GM19467 (cell line): Measurements from ENCODE around the gene SIGLEC6.
"Not testable (repeated sequence)": the region's sequence is repeated elsewhere in the genome, so short reads cannot be mapped to it uniquely, and the experiment has no call there.

Experiments used
- ATAC-seq: cut with Tn5 transposase; IDR thresholded peaks from one replicate; pipeline ENCODE4 v1.9.1; 2021; ENCODE audit warnings: mild to moderate bottlenecking, moderate library complexity; ENCODE audit not compliant: unreplicated experiment

The SIGLEC6 gene

DNA sequence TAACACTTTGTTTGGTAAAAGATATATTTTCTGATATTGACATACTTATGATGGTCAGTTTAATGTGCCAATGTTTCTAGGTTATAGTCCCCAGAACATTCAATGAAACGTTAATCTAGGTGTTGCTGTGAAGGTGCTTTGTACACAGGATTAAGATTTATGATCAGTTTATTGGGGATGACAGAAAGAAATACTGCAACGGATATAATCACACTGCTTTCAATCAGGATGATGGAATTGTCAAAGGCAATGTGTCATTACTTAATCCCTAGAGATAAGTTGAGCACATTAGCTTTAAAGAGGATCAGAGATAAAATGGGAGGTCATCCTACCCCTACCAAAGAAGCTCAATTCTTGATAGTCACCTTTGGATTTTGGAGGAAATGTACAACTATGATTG lies 17.5 kb downstream of the SIGLEC6 start:
- ATAC-seq: no peak

DNA sequence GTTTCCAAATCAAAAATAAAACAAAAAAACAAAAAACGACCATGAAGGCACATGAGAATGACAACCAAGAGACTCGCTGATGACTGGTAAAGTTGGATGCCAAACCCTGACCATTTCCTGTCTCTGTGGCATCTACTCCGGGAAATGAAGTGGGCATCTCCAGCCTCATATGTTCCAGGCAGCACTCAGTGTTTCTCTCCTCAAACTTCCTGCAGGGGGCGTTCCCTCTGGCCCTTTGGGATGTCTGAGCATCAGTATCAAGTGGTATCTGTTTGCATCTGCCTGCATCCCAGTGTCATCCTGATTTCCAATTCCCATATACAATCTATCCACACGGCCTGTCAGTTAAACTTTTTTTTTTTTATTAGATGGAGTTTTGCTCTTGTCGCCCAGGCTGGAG lies 20.1 kb downstream of the SIGLEC6 start:
- no peak for ATAC-seq

GRCh38 chr19:51509823-51510660 lies 21.4 kb downstream of the SIGLEC6 start:
- no peak for ATAC-seq

DNA sequence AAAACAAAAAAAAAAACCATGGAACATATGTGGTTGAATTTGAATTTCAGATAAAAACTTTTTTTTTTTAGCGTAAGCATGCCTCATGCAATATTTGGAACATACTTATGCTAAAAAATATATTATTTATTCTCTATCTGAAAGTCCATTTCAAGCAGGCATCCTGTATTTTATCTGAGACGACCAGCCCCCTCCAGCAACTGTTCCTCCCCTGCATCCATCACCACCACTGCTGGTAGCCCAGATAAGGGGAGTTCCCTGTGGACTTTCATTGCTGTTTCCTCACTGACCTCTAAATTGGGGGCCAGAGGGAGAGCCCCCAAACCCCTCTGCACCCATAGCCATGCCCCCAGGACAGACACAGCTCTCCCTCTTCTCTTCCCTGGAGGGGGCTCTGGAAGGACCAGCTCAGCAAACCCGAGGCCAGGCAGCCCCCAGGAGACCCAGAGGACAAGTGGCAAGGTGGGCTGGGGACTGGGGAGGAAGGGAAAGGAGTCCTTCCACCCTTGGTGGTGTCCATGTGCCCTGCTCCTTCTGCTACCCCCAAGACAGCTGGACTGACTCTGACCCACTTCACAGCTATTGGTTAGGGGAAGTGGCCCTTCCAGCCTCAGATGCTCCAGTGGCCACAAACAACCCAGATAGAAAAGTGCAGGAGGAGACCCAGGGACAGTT lies 23.3 kb downstream of the SIGLEC6 start:
- ATAC-seq: no peak

DNA sequence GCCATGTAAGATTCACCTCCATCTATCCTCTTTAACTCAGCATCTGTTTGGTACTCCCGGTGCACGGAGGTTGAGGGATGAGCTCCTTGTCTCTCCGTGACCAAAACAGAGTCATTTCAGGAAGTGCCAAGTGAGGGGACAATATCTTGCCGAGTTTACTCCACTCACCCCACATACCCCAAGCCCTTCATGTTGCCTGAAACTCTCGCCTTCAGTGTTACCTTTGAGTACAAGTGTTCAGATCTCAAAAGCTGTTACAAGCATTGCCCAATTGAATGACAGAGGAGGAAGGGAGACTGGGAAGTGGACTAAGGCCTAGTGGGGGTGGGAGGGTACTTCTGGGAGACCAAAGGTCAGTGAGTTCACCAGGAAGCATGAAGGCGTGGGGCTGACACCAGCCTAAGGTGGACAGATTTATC lies 23.8 kb downstream of the SIGLEC6 start:
- ATAC-seq: no peak

- ATAC-seq: no peak
Observed at GRCh38 chr19:51507192-51507591, 24.3 kb downstream of the SIGLEC6 start.

GRCh38 chr19:51505904-51506303 lies 25.6 kb downstream of the SIGLEC6 start:
- ATAC-seq: no peak

DNA sequence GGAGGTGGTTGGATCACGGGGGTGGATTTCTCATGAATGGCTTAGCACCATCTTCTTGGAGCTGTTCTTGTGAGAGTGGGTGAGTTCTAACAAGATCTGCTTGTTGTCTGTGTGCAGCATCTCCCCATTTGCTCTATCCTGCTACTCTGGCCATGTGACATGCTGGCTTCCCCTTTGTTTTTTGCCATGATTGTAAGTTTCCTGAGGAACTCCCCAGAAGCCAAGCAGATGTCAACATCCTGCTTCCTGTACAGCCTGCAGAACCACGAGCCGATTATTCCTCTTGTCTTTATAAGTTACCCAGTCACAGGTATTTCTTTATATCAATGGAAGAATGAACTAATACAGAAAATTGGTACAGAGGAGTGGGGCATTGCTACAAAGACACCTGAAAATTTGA lies 27.6 kb downstream of the SIGLEC6 start:
- ATAC-seq: no peak

GRCh38 chr19:51503286-51503817 lies 28.1 kb downstream of the SIGLEC6 start:
- no peak for ATAC-seq

- no peak for ATAC-seq
Observed at GRCh38 chr19:51501594-51502263, 29.7 kb downstream of the SIGLEC6 start, which contains the start of gene SIGLEC12. Gene SIGLEC12, minus strand, starts transcription at chr19:51501800. Its CDS starts 67 bp downstream, at chr19:51501733.

- ATAC-seq: not testable (repeated sequence)
Observed at GRCh38 chr19:51500931-51501330, 30.5 kb downstream of the SIGLEC6 start.

DNA sequence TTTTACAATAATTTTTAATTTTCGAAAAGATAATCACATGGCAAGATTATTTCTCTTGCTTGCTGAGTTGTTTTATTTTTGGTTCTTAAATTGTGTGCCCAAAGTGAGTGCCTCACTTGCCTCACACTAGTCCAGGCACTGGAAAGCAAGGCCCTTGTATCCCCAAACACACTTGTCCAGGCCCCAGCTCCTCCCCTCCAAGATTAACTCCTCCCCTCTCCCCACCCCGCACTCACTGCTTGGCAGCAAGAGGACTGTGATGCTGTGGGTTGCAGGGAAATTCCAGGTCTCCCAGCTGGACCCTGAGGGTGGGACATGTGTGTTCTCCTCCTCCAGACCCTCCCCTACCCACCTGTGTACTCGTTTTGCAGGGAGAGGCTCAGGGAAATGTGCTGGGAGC lies 33.8 kb downstream of the SIGLEC6 start:
- ATAC-seq: no peak

- ATAC-seq: no peak
Observed at GRCh38 chr19:51493776-51494175, 37.7 kb downstream of the SIGLEC6 start.

DNA sequence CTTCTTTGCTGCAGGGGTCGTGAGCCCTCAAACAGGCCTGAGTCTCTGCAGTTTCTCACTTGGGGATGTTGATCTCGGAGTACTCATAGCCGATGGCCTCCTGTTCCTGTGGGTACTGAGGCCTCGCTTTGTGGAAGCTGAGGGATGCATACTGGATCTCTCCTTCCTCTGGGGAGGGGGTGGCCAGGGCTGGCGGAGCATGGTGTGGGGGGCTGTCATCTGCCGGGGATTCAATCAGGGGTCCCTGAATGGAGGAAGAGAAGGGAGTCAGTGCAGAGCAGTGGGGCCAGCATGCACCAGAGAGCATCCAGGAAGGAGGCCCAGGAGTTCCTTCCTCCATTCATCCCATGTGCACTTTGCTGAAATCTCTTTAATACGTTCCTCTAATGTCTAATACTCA lies 39.9 kb downstream of the SIGLEC6 start:
- no peak for ATAC-seq

- no peak for ATAC-seq
Observed at GRCh38 chr19:51490676-51491075, 40.8 kb downstream of the SIGLEC6 start.

DNA sequence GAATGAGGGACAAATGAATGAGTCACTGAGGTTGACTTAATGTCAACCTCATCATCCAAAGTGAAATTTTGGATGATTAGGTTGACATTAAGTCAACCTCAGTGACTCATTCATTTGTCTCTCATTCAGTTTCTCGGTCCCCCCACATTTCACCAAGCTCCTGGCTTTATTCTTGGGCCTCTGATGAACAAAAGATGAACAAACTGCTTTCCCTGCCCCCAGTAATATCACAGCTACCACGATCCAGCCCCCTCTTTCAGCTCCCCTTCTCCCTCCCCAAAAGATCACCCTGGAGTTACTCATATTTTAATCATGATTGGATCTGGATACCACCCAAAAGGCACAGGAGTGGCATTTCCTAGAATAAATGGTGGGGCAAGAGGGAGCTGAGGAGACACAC lies 42.4 kb downstream of the SIGLEC6 start:
- ATAC-seq: no peak

- ATAC-seq: no peak
Observed at GRCh38 chr19:51488491-51488890, 43.0 kb downstream of the SIGLEC6 start.

- no peak for ATAC-seq
Observed at GRCh38 chr19:51485960-51486660, 45.4 kb downstream of the SIGLEC6 start.

DNA sequence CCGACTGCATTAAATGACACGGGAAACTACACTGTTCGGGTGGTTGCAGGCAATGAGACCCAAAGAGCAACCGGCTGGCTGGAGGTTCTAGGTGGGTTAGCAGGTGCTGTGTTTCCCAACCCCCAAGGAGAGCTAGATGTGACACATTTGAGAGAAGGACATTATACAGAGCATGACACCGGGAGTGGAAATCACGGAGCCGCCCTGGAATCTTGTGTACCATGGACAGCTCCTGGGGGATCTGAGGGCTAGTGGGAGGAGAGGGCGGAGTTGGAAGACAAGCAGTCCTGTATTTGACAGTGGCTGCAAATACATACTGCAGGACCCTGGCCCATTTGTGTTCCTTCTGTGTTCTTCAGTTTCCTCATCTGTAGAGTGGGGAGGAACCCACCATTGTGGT lies 50.9 kb downstream of the SIGLEC6 start:
- no peak for ATAC-seq

- ATAC-seq: no peak
Observed at GRCh38 chr19:51479531-51480331, 51.7 kb downstream of the SIGLEC6 start.
